HG03354 (cell line): Measurements from ENCODE around the gene HNRNPL.

ENCODE experiments used
- ATAC-seq: cut with Tn5 transposase; IDR thresholded peaks from one replicate; pipeline ENCODE4 v1.9.1; 2021; ENCODE audit warnings: mild to moderate bottlenecking; ENCODE audit not compliant: unreplicated experiment, poor library complexity, severe bottlenecking

Gene HNRNPL

DNA sequence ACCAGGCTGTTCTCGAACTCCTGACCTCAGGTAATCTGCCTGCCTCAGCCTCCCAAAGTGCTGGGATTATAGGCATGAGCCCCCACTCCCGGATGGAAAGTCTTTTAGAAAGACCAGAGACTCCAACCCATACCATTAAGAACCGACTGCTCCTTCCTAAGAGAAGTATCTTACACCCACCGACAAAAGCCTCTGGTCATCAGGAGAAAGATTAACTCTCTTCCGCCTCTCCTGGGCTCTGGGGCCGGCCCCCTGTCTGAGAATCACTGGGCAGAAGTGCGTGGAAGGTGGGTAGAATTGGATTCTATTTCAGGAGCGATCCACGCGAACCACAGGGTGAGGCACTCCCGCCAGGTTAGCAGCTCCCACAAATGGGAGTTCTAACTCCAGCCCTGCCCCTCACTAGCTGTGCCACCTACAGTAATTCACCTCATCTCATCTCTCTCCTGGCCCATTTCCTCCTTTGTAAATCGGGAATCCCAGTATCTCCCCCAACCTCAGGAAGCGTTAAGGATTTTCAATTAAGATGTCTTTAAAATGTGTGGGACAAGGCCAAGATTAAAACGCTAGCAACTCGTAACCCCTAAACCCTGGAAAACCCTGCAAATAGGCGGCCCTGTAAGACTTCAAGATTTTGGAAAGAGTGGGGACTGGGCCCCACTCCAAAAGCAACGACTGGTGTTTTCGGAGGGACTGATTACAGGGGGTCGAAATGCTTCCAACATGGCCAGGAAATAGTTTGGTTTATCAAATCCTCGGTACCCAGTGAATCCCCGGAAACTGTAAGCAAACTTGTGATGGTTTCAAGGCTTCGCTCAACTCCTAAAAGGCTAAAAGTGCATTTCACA, 1.3 kb downstream of the HNRNPL start:
- no peak for ATAC-seq

DNA sequence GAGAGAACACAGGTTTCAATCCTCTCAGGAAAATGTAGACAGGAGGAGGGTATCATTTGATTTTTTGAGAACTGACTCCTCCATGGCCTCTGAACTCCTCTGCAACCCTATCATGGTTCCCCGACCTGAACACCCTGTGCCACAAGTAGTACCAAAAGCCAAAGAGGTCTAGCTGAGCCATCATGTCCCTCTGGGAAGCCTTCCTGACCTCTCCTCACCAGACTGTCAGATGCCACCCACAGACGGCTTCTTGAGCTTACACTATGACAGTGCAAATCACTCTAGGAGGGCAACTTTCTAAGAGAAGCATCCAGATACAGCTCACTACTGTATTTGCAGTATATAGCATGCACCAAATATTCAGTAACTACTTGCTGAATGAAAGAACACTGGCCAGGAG, 3.7 kb downstream of the HNRNPL start:
- no peak for ATAC-seq

DNA sequence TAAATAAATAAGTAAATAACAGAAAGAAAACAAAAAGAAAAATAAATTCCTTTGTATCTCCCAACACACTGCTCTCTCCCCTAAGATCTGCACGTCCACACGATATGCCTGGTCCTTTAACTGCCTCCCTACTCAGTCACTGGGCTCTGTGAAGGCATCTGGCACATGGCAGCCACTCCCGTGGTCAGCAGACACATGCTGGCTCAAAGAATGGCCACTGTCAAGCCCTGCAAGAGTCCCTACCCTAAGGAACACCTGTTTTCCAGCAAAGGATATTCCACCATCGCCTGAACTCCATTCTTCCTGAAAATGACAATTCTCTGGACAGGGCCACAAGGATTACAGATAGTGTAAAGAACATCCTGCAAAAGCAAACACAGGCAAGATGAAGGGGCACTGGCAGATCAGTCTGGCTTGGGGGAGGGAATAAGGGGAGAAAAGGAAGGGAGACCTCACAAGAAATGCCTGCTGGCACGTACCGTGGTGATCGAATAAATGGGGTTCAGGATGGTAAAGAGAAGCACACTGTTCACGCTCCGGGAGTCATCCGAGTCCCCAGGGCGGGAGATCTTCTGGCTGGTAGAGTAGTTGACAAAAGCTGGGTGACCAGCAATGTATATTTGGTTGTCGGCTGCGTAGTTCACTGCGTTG, 4.3 kb downstream of the HNRNPL start:
- no peak for ATAC-seq

DNA sequence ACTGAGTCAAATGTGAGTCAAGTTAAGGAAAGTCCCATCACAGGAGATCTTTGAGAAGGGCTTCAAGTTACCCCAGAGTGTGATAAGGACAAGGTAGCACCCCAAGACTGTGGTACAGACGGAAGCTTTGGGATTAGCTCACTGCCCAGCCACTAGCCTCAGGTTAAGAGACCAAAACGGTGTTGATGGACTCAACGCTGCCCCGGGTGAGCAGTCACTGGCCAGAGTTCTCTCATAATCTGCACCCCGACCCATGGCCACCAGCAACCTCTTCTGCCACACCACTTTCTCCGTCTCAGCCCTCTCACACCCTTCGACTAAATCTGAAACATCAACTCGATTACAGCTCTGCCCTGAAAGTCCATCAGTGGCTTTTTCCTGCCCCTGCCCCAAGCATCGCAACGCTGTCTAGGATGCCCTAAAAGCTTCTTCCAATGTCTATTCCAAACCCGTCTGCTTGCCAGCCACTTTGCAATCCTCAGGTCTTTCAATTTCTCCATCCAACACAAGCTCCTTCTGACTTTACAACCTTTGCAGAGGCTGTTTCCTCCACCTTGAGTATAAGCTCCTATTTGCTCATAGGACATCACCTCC, 5.6 kb downstream of the HNRNPL start:
- ATAC-seq: no peak

DNA sequence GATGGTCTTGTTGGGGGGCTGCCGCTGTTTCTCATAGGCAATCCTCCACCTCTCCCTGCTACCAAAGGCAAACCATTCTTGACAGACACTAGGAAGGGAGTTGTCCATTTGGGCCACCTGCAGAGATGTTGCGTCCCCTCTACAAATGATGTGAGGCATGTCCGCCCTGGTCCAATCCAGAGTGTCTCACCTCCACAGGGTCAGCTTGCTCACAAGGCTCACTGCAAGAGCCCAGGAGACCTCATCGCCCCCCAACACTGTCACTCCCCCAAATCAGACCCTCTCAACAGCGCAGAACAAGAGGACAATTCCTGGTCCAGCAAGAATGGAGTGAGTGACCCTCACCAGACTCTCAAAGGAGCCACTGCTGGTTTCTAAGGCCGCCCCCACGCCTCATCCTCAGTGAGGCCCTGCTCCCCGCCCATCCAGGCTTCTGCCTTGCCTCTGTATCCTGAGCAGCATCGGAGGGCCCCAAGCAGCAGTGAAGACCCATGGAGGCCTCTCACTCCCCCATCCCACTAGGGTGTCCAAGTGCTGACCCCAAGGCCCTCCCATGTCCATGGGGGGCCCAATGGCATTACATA, 6.5 kb downstream of the HNRNPL start:
- ATAC-seq: no peak

DNA sequence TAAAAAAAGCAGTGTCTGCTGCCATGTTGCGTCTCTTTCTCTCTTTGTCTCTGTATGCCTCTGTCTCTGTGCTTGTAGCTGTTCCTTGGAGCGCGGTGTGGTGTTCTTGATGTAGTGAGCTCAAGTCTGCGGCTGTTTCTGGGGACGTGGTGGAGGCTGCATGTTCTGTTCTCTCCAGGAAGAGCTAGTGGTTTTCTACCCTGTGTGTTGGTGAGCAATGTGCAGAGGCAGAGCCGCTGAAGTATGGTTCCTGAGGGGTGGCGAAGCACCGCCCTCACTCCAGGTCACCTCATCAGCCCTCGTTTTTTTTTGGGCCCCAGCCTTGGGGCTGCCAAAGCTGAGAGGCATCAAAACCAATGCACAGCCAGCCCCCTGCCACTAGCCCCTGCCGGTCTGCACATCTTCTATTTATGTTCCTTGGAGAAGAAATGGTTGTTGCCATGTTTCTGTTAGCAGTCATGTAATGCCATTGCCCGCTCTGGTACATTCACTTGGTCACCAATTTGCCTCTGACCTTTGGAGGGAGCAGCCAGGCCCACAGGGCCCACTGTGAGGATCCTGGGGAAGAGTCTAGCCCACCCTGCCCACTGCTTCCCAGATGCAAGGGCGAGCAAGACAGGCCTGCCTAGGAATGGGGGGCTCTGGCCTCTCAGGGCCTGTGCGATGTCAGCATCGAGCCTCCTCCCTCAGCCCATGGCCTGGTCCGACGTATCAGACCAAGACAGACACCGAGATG, 7.2 kb downstream of the HNRNPL start:
- ATAC-seq: no peak

DNA sequence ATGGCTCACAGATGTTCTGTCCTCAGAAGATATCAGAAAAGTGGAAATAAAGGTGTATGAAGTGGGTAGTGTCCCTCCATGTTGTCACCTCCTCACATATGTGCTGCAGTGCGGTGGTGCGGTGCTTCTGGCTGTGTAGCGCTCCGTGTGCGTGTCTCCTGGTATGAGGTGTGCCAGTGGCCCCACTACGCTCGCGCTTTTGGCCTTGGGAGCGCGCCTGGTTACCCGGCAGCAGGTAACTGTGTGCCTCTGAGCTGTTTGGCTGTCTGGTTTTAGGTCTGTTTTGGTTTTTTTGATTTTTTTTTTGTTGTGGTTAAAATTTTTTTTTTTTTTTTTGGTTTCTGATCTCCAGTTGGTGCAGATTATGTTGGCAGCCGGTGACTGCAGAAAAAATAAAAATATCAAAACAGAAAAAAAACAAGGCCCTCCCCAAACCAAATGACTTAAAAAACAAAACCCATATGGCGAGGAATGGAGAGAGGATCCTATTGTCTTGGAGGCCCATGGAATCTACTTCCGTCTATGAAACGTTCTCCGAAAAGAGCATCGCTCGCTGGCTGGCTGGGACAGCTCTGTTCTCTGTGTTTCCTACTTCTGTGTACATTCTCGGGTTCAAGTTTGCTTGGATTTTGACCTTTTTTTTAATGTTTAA, 7.9 kb downstream of the HNRNPL start:
- ATAC-seq: no peak

DNA sequence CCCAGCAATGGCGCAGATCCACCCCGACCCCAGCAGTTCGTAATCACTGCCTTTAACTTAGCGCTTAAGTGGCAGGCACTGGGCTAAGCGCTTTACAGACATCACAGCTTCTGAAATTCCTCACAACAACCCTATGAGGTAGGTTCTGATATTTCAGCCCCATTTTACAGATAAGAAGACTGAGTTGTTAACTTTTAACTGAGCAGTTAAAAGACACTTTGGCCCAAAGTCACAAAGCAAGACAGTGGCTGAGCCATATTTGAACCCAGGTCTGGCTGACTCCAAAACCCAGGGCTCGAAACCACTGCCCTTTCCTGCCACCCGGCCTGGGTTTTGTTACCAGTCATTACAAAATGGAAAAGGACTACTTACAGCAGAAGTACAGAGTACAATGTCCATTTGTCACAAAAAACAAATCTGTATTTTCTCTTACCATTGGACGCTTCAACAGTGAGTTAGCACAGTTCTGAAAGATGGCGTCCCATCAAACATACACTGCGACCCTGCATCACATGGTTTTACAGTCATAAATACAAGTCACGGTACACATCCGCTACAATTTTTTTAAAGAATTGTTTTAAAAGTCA, 8.5 kb downstream of the HNRNPL start:
- ATAC-seq: no peak

DNA sequence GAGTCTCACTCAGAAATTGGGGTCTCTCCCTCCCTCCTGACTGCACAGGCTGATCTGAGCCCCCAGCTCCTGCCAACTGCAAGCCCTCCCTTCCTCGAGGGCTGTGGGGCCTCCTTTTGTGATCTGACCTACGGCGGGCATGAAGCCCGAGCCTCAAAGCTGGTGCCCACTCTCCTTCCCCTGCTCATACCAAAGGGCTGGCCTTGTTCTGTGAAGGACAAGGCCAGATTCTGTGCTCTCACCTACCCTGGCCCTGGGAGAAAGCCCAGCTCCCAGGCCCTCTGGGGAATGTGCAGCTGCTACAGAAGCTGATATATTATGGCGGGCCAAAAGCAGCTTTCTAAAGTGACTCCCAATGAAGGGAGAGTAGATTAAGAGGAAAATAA, 9.2 kb downstream of the HNRNPL start:
- ATAC-seq: no peak

DNA sequence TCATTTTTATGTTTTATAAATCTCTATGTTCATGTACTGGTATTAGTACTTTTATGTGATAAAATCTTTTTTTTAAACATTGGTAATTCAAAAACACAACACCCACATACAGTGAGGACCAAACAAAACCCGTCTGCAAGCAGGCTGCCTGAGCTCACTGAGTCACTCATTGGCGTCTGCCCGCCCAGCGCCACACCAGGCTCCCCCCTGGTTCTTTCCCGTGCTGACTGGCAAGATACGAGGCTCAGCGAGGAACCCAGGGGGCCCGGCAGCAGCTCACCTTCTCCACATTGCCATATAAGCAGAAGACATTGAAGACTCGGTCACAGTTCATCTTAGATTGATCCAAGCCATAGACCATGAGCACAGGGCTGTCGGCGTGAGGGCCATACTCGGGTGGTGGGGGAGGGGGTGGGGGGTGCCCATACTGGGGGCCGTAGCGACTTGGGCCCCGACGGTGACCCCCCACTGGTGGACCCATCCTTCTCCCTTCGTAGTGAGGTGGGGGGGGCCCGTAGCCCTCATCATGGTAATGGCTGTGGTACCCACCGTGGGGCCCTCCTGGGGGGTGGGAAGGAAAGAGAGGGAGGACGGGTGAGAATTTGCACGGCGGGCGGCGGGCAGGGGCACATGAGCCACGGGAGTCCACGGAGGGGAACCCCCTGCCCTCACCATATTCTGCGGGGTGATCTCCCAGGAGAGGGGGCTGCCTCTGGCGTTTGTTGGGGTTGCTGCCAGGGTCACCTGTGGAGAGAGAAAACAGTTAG, 9.8 kb downstream of the HNRNPL start:
- ATAC-seq: no peak

DNA sequence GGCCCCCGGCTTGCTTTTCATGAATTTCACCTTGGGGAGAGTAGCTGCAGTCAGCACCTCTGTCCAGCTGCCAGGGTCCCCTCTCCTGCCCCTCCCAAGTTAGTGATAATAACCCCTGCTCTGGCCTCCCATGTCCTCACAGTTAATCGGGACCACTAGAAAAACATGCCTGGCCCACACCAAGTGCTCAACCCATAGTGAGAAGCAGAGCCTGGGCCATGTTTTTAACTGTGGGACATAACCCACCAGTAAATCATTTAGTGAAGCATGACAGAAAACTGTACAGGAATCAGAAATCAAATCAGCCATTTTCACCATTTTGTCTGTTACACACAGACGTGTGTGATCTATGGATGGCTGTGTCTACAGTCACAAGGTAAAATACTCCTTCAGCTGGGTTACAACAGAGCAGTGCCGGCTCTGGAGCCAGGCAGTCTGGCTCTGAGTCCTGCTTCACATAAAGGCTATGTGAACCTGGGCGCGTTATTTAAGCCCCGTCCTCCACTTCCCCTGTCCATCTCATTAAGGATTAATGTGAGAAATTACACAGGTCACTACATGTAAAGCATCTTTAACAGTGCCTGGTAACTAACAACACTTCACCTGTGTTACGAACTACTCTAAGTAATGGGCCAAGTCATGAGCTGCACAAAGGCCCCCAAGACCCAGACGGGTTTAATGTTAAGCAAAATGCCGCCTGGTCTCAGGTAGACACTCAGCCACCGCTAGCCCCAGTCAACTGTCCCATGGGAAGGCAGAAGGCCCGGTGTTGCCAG, 10.6 kb downstream of the HNRNPL start:
- ATAC-seq: no peak

DNA sequence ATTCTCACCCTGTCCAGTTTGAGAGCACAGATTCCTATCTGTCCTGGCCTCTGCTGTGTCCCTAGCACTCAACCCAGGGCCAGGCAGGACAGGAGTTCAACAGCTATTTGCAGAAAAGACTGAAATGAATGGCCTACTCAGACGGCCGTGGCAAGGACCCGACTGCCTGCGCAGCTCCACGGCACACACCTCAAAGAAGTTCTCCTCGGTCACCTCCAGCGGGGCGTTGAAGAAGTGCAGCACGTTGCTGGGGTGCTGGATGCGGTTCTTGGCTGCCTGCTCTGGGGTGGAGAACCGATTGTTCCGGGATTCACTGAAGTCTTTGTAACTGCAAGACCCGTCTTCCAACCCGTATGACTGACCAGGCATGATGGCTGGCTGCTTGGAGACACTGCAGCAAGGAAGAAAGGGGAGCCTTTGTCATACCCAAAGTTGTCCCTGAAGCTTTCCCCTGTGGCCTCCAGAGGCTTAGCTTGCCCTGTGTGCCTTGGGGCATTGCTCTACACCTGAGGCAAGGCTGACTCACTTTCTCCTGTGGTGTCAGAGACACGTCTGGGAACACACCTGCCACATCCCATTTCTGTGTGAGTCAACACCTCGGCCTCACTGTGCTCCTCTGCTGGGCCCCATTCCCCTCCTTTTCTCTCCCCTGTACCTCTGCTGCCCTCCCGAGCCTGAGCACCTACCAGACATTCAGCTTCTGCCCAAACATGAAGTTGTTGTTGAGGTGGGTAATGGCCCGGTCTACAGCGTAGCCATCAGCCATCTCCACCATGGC, 11.4 kb downstream of the HNRNPL start:
- ATAC-seq: no peak

DNA sequence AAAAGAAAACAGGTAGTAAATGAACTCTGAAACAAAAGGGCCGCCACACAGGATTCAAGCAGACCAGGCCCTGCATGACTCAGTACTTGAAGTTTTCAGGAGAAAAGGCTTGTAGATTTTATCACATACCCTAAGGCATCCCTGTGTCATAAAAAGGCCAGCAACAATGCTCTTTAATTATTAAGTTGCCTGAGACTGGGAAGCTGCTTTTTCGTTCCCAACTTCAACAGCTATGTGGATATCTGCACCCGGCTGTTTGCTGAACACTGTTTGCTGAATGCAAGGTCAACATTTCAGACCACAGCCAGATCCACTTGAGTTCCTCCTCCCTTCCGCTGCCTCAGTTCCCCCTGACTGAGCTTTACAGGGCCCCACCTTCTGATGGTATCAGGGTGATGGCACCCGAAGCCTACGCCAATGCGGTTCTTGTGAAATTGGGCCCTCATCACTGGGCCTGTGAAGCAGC, 12.1 kb downstream of the HNRNPL start:
- ATAC-seq: no peak

DNA sequence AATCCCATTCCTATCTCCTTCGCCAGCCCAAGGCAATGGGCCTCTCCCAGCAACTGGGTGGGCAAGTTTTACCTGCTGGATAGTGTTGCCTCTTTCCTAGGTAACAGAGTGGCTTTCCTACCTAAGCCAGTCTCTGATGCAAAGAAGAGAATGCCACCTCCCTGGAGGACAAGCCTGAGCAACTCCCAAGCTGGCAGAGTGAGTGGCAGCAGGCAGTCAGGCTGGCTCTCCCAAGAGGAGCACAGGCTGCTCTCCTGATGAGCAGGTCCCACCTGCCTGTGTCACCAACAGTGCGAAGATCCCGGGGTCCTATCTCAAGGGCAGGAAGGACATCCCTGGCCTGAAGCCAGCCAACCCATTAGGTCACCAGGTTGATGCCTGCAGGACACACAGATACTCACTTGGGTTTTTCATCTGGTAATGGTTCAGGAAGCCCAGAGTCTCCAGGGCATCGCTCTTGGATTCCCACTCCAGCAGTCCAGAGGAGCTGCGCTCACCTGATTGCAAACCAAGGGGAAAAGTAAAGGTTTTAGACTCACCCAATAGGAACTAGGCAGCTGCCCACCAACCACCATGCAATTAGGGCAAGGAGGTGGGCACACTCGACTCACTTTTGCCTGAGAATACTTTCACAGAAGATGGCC, 12.7 kb downstream of the HNRNPL start:
- ATAC-seq: no peak

DNA sequence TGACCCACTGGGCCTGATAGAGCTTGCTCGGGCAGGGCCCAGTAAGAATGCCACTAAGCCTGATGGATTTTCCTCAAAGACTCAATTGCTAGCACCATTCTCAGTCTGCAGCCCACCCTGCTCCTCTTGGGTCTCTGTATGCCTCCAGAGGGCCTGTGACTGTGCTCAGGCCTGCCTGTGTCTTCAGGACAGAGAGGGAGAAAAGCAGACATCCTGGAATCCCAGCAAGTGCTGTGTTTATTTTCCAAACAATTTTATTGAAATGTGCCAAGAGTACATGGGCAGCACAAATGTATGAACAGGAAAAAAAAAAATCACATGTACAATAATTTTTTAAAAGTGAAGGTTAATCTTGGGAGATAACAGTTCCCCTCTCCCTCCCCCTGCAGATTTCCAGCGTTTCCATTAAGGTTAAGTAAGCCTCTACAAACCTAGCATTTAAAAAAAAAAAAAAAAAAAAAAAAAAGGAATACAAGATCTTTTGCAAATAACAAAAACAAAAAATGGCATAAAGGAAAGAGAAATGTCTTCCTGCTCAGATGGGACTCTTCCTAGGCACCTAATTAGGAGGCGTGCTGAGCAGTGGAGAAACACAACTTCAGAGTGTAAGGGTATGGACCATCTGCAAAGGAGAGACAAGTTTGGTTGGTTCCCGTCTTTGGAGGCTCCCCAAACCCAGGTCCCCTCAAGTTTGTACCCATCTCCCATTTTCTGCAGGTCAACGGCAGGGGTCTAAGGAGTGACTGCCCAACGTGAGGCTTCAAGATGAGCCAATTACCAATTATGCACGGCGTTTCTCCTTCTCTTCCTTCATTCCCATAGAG, 13.4 kb downstream of the HNRNPL start:
- no peak for ATAC-seq

DNA sequence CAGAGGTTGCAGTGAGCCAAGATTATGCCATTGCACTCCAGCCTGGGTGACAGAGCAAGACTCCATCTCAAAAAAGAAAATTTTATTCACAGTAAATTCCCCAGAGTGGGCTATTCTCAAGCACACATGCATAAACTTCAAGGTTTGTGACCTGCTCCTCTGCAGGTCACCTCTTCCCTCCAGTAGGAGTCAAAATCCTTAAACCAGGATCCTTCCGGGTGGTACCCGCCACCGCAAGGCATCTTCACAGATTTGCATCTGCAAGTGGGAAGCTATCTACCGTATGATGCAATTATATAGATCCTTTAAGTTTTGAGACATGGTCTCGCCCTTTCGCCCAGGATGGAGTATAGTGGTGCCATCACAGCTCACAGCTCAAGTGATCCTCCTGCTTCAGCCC, 15.2 kb downstream of the HNRNPL start:
- no peak for ATAC-seq
